HG03442 (cell line): ENCODE data around the gene C11orf86.

ENCODE experiments used
- ATAC-seq: cut with Tn5 transposase; IDR thresholded peaks from one replicate; pipeline ENCODE4 v1.9.1; 2021; ENCODE audit warnings: mild to moderate bottlenecking, moderate library complexity; ENCODE audit not compliant: unreplicated experiment

The C11orf86 gene

GRCh38 chr11:66966351-66966750 lies 8.8 kb upstream of the C11orf86 start:
- no peak for ATAC-seq

DNA sequence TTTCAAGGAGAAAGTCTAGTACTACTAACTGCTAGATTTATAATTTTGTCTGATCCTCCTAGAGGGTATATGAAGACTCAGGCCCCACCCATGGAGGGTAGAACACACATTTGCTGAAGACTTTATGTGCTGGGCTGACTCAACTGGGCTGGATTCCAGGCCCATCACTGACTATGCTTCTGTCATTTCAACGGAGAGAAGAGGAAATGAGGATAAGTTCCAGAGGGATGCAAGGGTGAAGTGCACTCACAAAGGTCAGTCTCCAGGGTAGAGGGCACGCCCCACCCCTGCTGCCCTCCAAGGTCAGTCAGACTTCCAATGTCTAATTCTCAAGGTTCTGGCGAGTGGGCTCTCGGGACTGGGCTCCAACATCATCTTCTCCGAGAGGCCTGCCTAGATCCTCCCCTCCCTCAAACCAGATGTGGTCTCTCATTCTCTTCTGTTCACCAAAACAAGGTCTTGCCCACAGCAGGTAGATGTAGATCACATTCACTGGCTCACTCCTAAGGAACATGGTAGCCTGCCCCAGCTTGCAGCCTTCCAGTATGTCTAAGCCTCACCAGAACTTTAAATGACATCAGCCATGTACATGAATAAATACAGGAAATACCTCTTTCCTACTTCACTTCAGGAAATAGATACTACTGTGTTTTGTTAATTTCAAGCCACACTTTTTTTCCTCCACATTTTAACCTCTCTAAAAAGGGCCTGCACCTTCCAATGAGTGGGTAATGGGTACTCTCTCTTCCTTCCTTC lies 7.3 kb upstream of the C11orf86 start:
- ATAC-seq = no peak

DNA sequence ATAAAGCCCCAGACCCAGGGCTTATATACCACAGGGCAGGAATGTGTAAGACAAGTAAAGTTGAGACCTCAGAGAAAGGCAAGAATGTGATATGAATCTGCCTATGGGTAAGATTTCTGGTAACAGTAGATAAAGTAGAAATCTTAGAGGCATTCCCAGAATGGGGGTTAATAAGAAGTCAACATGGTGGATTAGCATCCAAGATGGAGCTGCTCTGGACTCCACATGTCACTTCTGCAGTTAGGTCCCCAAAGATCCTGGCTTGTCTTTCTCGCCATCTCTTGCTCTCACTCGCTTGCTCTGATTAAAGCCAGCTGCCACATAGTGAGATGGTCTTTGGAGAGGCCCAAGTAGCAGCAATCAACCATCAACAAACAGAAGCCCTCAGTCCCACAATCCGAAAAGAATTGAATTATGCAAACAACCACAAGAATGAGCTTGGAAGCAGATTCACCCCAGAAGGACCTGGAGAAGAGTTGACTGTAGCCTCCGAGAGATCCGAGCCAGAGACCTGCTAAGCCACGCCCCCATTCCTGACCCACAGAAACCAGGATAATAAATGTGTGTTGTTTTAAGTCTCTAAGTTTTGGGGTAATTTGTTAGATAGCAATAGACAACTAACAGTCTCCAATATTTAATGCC lies 5.4 kb upstream of the C11orf86 start:
- ATAC-seq = no peak

GRCh38 chr11:66970371-66970806 lies 4.7 kb upstream of the C11orf86 start:
- no peak for ATAC-seq

DNA sequence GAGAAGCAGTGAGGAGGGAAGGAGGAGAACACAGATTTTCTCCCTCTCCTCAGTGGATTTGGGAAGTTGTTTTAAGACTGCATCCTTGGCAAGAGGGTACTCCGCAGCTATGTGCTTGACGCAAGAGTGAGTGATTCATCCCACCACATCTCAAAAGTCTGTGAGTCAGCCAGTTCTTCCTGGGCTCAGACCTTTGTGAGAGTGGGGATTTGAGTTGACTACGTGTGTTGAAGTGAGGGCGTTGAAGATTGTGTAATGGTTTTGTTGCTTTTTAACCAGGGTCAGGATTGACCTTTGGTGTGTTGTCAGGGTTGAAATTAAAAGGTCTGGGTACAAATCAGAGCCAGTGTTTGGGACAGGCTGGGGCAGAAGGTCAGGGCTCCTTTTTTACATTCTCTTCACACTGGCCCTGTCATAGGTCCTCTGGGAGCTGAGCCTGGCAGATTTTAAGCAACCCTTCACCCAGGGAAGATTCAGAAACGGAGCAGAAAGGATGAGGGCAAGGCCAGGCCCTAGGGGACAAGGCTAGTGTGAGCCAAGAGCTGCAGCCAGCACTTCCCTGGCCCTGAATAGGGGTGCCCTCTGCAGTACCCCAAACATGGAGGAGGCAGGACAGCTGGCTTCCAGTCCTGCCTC lies 4.2 kb upstream of the C11orf86 start:
- no peak for ATAC-seq

DNA sequence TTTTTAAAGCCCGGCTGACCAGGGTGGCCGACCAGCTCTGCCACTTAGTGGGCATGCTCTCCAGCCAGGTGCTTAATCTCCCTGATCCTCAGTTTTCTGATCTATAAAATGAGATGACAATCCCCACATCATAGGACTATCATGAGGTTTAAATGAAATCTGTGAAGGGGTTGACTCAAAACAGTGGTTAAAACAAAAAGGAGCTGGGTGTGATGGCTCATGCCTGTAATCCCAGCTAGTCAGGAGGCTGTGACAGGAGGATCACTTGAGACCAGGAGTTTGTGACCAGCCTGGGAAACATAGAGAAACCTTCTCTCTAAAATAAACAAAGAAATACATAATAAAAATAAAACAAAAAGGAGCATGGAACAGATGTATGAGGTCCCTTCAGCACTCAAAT lies 3.6 kb upstream of the C11orf86 start:
- no peak for ATAC-seq

GRCh38 chr11:66973956-66974580 lies 1.0 kb upstream of the C11orf86 start:
- ATAC-seq = no peak

- ATAC-seq = no peak
These were observed 412 bp downstream of the C11orf86 start for GRCh38 chr11:66975405-66976027.

DNA sequence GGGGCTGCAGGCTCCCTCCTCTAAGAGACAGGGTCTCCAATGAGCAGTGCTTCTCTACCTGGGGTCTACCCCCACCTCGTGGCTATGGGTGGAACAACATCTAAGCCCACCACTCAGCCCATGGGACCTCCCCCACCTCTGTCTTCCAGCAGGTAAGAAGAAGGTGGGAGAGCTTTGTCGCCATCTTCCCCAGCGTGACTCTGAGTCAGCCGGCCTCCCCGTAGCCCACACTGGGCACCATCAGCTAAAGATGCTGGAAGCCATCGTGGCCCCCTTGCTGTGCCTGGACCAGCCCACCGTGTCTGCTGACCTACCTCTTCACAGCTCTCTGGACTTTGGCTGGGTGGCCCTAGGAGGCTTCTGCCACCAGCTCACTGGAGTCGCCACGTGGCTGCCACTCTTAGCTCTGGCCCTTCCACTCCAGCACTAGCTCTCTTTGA lies 944 bp downstream of the C11orf86 start:
- ATAC-seq = no peak

GRCh38 chr11:66976925-66977324 lies 1.8 kb downstream of the C11orf86 start:
- ATAC-seq = no peak

DNA sequence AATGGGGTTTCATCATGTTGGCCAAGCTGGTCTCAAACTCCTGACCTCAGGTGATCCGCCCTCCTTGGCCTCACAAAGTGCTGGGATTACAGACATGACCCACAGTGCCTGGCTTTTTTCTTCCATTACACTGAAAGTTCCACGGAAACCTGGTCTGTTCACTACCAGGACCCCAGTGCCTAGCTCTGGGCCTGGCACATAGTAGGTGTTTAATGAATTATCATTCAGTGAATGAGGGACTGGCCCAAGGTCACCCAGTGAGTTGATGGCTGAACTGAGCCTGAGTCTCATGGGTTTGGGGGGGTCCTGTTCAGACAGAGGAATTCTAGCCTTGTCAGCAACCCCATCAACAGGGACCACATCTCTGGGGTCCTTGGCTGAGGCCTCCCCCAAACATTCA lies 3.1 kb downstream of the C11orf86 start:
- no peak for ATAC-seq

DNA sequence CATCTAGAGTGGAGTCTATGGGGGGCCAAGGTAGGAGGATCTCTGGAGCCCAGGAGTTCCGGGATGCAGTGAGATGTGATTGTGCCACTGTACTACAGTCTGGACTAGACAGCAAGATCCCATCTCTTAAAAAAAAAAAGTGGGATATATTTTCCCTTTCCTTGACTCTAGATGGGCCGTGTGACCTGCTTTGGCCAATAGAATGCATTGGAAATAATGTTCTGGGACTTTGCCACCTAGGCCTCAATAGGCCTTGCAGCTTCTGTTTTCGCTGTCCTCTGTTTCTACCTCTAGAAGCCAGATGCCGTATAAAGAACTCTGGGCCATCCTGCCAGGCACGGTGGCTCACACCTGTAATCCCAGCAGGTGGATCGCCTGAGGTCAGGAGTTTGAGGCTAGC lies 3.6 kb downstream of the C11orf86 start:
- no peak for ATAC-seq

- ATAC-seq = no peak
These were observed 4.4 kb downstream of the C11orf86 start for GRCh38 chr11:66979336-66979980.

DNA sequence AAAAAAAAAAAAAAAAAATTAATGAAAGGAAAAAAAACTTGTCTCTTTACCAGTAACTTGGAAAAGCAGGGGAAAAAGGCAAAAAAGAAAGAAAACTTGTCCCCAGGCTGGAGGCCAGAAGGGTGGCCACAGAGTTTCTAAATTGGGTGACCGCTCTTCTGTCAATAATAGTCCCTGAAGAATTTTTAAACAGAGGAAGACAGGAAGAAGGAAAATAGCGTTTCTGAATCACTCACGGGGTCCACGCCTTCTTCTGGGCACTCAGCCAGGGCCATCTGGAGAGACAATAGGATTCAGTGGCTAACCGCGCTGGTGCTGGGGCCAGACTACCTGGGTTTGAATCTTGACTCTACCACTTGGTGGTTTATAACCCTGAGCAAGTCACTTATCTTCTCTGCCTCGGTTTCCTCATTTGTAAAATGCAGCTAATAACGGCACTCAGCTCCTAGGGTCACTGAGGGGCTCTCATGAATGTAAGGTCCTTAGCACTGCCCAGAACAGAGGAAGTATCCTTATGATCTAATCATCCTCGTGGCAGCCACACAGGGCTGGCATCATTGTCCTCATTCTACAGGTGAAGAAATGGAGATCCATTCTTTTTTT lies 7.0 kb downstream of the C11orf86 start:
- ATAC-seq = no peak

GRCh38 chr11:66983275-66983924 lies 8.3 kb downstream of the C11orf86 start:
- ATAC-seq = no peak

- ATAC-seq = no peak
These were observed 10.5 kb downstream of the C11orf86 start for GRCh38 chr11:66985508-66986177.

DNA sequence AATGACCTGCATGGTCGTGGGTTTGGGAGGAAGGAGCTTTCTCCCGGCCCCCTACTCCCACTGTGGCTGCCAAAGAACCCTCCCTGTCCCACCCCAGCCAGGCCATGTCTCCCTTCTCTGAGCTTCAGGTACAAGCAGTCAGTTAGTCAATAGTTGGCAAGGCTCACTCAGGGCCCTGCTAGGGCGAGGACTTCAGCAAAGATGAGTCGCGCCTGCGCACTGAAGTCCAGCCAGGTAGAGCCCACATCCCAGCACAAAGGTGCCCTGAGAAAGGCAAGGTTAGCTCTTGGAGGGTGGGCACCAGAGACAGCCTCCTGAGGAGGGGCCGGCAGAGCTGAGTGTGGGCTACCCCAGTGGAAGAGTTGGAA lies 11.1 kb downstream of the C11orf86 start:
- ATAC-seq = no peak

GRCh38 chr11:66987158-66987620 lies 12.1 kb downstream of the C11orf86 start:
- ATAC-seq = no peak
